HG03457 (cell line): Measurements from ENCODE around the gene SRSF10.
"Not testable (repeated sequence)": the region's sequence is repeated elsewhere in the genome, so short reads cannot be mapped to it uniquely, and the experiment has no call there.

Experiments
- ATAC-seq: cut with Tn5 transposase; IDR thresholded peaks from one replicate; pipeline ENCODE4 v1.9.1; 2021; ENCODE audit warnings: moderate number of reproducible peaks; ENCODE audit not compliant: unreplicated experiment

The SRSF10 gene

GRCh38 chr1:23979881-23980727 lies at the start of gene SRSF10:
SRSF10 (minus strand) TSS chr1:23980327; CDS start chr1:23980255, 72 bp downstream.
- ATAC-seq, result peak; percentile 83

- ATAC-seq, result no peak
Observed at GRCh38 chr1:24027838-24028468, 47.8 kb upstream of the SRSF10 start.

- no peak for ATAC-seq
Observed at GRCh38 chr1:24022581-24023361, 42.6 kb upstream of the SRSF10 start.

GRCh38 chr1:24021403-24022266 lies 41.5 kb upstream of the SRSF10 start:
- no peak for ATAC-seq

GRCh38 chr1:24020470-24020869 lies 40.3 kb upstream of the SRSF10 start:
- no peak for ATAC-seq

- no peak for ATAC-seq
Observed at GRCh38 chr1:24020025-24020424, 39.9 kb upstream of the SRSF10 start.

- ATAC-seq, result no peak
Observed at GRCh38 chr1:24018611-24019580, 38.8 kb upstream of the SRSF10 start.

- no peak for ATAC-seq
Observed at GRCh38 chr1:24015221-24016210, 35.4 kb upstream of the SRSF10 start.

GRCh38 chr1:24012878-24013277 lies 32.8 kb upstream of the SRSF10 start:
- ATAC-seq, result not testable (repeated sequence)

- ATAC-seq, result no peak
Observed at GRCh38 chr1:24010650-24011049, 30.5 kb upstream of the SRSF10 start.

GRCh38 chr1:24009406-24009805 lies 29.3 kb upstream of the SRSF10 start:
- ATAC-seq, result no peak

GRCh38 chr1:24008574-24009184 lies 28.6 kb upstream of the SRSF10 start:
- ATAC-seq, result not testable (repeated sequence)

GRCh38 chr1:24007079-24007478 lies 27.0 kb upstream of the SRSF10 start:
- no peak for ATAC-seq

GRCh38 chr1:24005163-24005562 lies 25.0 kb upstream of the SRSF10 start:
- ATAC-seq, result no peak

GRCh38 chr1:24004132-24004531 lies 24.0 kb upstream of the SRSF10 start:
- no peak for ATAC-seq

GRCh38 chr1:24003331-24003972 lies 23.3 kb upstream of the SRSF10 start:
- no peak for ATAC-seq

GRCh38 chr1:24002695-24003094 lies 22.6 kb upstream of the SRSF10 start:
- no peak for ATAC-seq
